ENCODE data around the gene DTX2. TPM values are rescaled to one million over a fixed set of nuclear protein-coding genes. Genes with fewer than 3 reads are reported as not detected.
A peak's percentile ranks its signal among the peaks of the same experiment; 100 is the strongest.
"Not testable (repeated sequence)": the region's sequence is repeated elsewhere in the genome, so short reads cannot be mapped to it uniquely, and the experiment has no call there.

The DTX2 gene
- polyA plus RNA-seq, 1 donor, result 17.4 TPM

GRCh38 chr7:76443846-76444245, 17.7 kb upstream of the DTX2 start:
- not testable (repeated sequence) for H3K27me3 ChIP-seq (ENCODE audit: control insufficient read depth, insufficient read depth, low read length); H3K9me3 ChIP-seq (ENCODE audit: control insufficient read depth, low read depth, low read length); H3K4me3 ChIP-seq (ENCODE audit: low read length); H3K36me3 ChIP-seq (ENCODE audit: control insufficient read depth, insufficient read depth, low read length); H3K4me1 ChIP-seq (ENCODE audit: control insufficient read depth, insufficient read depth, low read length); DNase-seq; H3K27ac ChIP-seq (ENCODE audit: low read length)
- WGBS (ENCODE audit: insufficient coverage, low lambda C conversion rate), result no CpG with 5 or more reads among the region's 12 CpGs

GRCh38 chr7:76445577-76446008, 15.9 kb upstream of the DTX2 start:
- peak; percentile 32 to 66 for DNase-seq
- H3K36me3 ChIP-seq (ENCODE audit: control insufficient read depth, insufficient read depth, low read length); H3K4me3 ChIP-seq (ENCODE audit: low read length); H3K9me3 ChIP-seq (ENCODE audit: control insufficient read depth, low read depth, low read length); H3K4me1 ChIP-seq (ENCODE audit: control insufficient read depth, insufficient read depth, low read length); H3K27me3 ChIP-seq (ENCODE audit: control insufficient read depth, insufficient read depth, low read length): not testable (repeated sequence)
- H3K27ac ChIP-seq (ENCODE audit: low read length), result peak overlapping the region; percentile 75
- WGBS (ENCODE audit: insufficient coverage, low lambda C conversion rate), result no CpG with 5 or more reads among the region's 5 CpGs

- H3K4me1 ChIP-seq (ENCODE audit: control insufficient read depth, insufficient read depth, low read length); DNase-seq; H3K27me3 ChIP-seq (ENCODE audit: control insufficient read depth, insufficient read depth, low read length); H3K9me3 ChIP-seq (ENCODE audit: control insufficient read depth, low read depth, low read length); H3K36me3 ChIP-seq (ENCODE audit: control insufficient read depth, insufficient read depth, low read length); H3K27ac ChIP-seq (ENCODE audit: low read length); H3K4me3 ChIP-seq (ENCODE audit: low read length): not testable (repeated sequence)
- no CpG with 5 or more reads among the region's 4 CpGs for WGBS (ENCODE audit: insufficient coverage, low lambda C conversion rate)
Observed at GRCh38 chr7:76457017-76457416, 4.5 kb upstream of the DTX2 start.

DNA sequence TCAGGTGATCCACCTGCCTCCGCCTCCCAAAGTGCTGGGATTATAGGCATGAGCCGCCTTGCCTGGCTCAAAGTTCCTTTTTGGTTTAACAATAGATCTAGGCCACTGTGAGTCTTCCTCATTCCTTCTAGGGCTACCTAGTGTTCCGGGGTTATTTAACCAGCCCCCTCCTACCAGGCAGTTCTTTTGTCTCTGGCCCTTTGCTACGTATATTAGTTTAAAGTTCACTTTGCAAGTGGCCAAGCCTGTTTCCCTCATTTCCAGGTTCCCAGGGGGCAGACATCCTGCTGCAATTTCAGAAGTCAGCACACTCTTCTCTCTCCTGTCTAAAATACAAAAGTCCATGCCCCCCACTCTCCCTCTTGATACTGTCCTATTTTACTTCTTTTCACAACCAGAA, 3.0 kb upstream of the DTX2 start:
- not testable (repeated sequence) for H3K4me3 ChIP-seq (ENCODE audit: low read length); DNase-seq; H3K27ac ChIP-seq (ENCODE audit: low read length); H3K27me3 ChIP-seq (ENCODE audit: control insufficient read depth, insufficient read depth, low read length); H3K4me1 ChIP-seq (ENCODE audit: control insufficient read depth, insufficient read depth, low read length); H3K9me3 ChIP-seq (ENCODE audit: control insufficient read depth, low read depth, low read length); H3K36me3 ChIP-seq (ENCODE audit: control insufficient read depth, insufficient read depth, low read length)
- no CpG with 5 or more reads among the region's 4 CpGs for WGBS (ENCODE audit: insufficient coverage, low lambda C conversion rate)

DNA sequence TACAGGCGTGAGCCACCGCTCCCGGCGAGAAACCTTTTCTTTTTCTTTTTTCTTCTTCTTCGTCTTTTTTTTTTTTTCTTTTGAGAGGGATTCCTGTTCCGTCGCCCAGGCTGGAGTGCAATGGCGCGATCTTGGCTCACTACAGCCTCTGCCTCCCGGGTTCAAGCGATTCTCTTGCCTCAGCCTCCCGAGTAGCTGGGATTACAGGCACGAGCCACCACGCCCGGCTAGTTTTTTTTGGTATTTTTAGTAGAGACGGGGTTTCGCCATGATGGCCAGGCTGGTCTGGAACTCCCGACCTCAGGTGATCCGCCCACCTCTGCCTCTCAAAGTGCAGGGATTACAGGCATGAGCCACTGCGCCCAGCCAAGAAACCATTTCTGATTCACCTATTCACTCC, 742 bp upstream of the DTX2 start:
- WGBS (ENCODE audit: insufficient coverage, low lambda C conversion rate), result no CpG with 5 or more reads among the region's 20 CpGs
- not testable (repeated sequence) for H3K27ac ChIP-seq (ENCODE audit: low read length); H3K4me1 ChIP-seq (ENCODE audit: control insufficient read depth, insufficient read depth, low read length); H3K9me3 ChIP-seq (ENCODE audit: control insufficient read depth, low read depth, low read length); H3K36me3 ChIP-seq (ENCODE audit: control insufficient read depth, insufficient read depth, low read length); H3K4me3 ChIP-seq (ENCODE audit: low read length); DNase-seq; H3K27me3 ChIP-seq (ENCODE audit: control insufficient read depth, insufficient read depth, low read length)

DNA sequence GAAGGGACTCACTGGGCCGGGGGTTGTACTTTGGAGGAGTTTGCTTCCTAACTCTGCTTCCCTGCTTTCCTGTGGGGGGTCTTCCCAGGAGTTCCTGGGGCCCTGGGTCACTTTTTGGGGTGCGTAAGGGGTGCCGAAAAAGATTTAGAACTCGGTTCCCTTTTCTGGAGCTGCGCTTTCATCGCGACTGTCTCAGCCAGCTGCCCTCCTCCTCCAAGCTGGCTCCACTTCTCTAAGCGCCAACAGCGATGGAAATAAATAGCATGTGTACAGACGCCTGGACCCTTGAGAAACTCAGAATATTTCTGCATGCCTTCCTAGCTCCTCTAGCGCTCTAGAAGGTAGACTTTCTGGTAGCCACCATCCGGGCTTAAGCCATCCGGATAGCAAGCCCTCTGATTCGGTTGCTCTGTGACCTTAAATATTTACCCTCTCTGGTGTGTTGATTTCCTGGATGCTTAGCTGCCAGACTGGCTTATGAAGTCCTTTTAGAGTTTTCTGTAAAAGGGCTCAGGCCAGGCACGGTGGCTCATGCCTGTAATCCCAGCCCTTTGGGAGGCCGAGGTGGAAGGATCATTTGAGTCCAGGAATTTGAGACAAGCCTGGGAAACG, 868 bp downstream of the DTX2 start:
- not testable (repeated sequence) for H3K9me3 ChIP-seq (ENCODE audit: control insufficient read depth, low read depth, low read length); H3K4me1 ChIP-seq (ENCODE audit: control insufficient read depth, insufficient read depth, low read length); H3K4me3 ChIP-seq (ENCODE audit: low read length); H3K27ac ChIP-seq (ENCODE audit: low read length); H3K27me3 ChIP-seq (ENCODE audit: control insufficient read depth, insufficient read depth, low read length); DNase-seq; H3K36me3 ChIP-seq (ENCODE audit: control insufficient read depth, insufficient read depth, low read length)
- no CpG with 5 or more reads among the region's 17 CpGs for WGBS (ENCODE audit: insufficient coverage, low lambda C conversion rate)

DNA sequence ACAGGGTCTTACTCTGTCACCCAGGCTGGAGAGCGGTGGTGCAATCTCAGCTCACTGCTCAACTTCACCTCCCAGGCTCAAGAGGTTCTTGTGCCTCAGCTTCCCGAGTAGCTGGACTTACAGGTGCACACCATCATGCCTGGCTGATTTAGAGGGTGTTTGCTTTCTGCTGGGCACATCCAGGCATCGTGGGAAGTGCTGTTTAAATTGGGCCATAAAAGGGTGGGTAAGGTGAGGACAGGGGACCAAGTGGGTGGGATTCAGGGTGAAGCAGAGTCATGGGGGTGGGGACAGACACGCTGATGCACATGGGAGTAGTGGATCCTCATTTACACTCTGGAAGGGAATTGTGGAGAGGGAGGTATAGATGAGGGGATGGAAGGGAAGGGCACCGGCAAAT, 3.5 kb downstream of the DTX2 start:
- H3K36me3 ChIP-seq (ENCODE audit: control insufficient read depth, insufficient read depth, low read length); H3K27ac ChIP-seq (ENCODE audit: low read length); H3K9me3 ChIP-seq (ENCODE audit: control insufficient read depth, low read depth, low read length); DNase-seq; H3K27me3 ChIP-seq (ENCODE audit: control insufficient read depth, insufficient read depth, low read length); H3K4me1 ChIP-seq (ENCODE audit: control insufficient read depth, insufficient read depth, low read length); H3K4me3 ChIP-seq (ENCODE audit: low read length): not testable (repeated sequence)
- no CpG with 5 or more reads among the region's 5 CpGs for WGBS (ENCODE audit: insufficient coverage, low lambda C conversion rate)

- not testable (repeated sequence) for H3K27ac ChIP-seq (ENCODE audit: low read length)
Observed at GRCh38 chr7:76465950-76466349, 4.4 kb downstream of the DTX2 start.

DNA sequence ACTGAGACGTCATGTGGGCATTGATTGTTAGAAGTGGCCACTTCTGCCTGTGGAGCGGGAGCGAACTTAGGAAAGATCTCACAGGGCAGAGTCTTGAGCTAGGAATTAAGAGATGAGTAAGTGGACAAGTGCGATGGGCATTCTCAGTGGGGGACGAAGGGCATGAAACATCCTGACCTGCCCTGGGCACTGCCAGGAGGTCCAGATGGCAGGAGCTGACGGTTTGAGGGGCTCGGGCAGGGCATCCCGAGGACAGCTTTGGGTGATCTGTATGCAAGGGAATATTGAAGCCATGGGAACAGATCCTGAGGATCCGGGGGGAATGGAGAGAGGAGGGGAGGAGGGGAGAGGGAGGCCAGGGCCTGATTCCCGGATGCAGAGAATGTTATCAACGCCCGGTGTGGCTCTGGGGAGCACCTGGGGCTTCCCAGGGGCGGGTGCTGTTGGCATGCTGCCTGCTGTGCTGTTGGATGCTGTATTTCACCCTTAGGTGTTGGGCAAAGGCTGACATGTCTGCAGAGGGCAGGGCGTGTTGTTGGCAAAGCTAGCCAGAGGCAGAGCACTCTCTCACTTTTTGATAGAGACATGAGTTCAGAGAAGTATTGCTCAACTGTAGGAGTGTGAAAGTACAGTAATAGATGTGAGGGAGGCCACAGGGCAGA, 6.4 kb downstream of the DTX2 start:
- H3K4me1 ChIP-seq (ENCODE audit: control insufficient read depth, insufficient read depth, low read length); H3K9me3 ChIP-seq (ENCODE audit: control insufficient read depth, low read depth, low read length); H3K27ac ChIP-seq (ENCODE audit: low read length); H3K4me3 ChIP-seq (ENCODE audit: low read length); H3K27me3 ChIP-seq (ENCODE audit: control insufficient read depth, insufficient read depth, low read length); H3K36me3 ChIP-seq (ENCODE audit: control insufficient read depth, insufficient read depth, low read length): not testable (repeated sequence)
- WGBS (ENCODE audit: insufficient coverage, low lambda C conversion rate), result no CpG with 5 or more reads among the region's 14 CpGs
- DNase-seq, result peak; percentile 12 to 63

More at GRCh38 chr7:76465950-76466349, 4.4 kb downstream of the DTX2 start:
- not testable (repeated sequence) for H3K4me3 ChIP-seq (ENCODE audit: low read length); H3K36me3 ChIP-seq (ENCODE audit: control insufficient read depth, insufficient read depth, low read length); H3K27me3 ChIP-seq (ENCODE audit: control insufficient read depth, insufficient read depth, low read length); H3K9me3 ChIP-seq (ENCODE audit: control insufficient read depth, low read depth, low read length); H3K4me1 ChIP-seq (ENCODE audit: control insufficient read depth, insufficient read depth, low read length); DNase-seq
- no CpG with 5 or more reads among the region's 8 CpGs for WGBS (ENCODE audit: insufficient coverage, low lambda C conversion rate)

- DNase-seq; H3K27me3 ChIP-seq (ENCODE audit: control insufficient read depth, insufficient read depth, low read length); H3K4me1 ChIP-seq (ENCODE audit: control insufficient read depth, insufficient read depth, low read length); H3K36me3 ChIP-seq (ENCODE audit: control insufficient read depth, insufficient read depth, low read length); H3K4me3 ChIP-seq (ENCODE audit: low read length); H3K9me3 ChIP-seq (ENCODE audit: control insufficient read depth, low read depth, low read length); H3K27ac ChIP-seq (ENCODE audit: low read length): not testable (repeated sequence)
- no CpG with 5 or more reads among the region's 10 CpGs for WGBS (ENCODE audit: insufficient coverage, low lambda C conversion rate)
Observed at GRCh38 chr7:76471556-76472221, 10.2 kb downstream of the DTX2 start.

- H3K4me3 ChIP-seq (ENCODE audit: low read length); H3K27ac ChIP-seq (ENCODE audit: low read length); H3K4me1 ChIP-seq (ENCODE audit: control insufficient read depth, insufficient read depth, low read length); H3K27me3 ChIP-seq (ENCODE audit: control insufficient read depth, insufficient read depth, low read length); H3K36me3 ChIP-seq (ENCODE audit: control insufficient read depth, insufficient read depth, low read length); DNase-seq; H3K9me3 ChIP-seq (ENCODE audit: control insufficient read depth, low read depth, low read length): not testable (repeated sequence)
- WGBS (ENCODE audit: insufficient coverage, low lambda C conversion rate), result no CpG with 5 or more reads among the region's 6 CpGs
Observed at GRCh38 chr7:76473097-76473496, 11.6 kb downstream of the DTX2 start.
